Mesenchymal stem cell (in vitro differentiated cells and primary cell): ENCODE measurements around the gene G6PC2.

Experiments
- DNase-seq: peaks from one replicate; pipeline ENCODE4 v3.0.0-alpha.2; 2013
- H2AFZ ChIP-seq: one replicate; pipeline ENCODE4 v1.6.1; 2013; ENCODE audit warnings: low read depth, mild to moderate bottlenecking, control low read depth, inconsistent platforms, low read length, moderate library complexity
- H2AK5ac ChIP-seq: 2 replicates; pipeline ENCODE4 v1.6.1; 2013; ENCODE audit warnings: low read length, moderate library complexity, mild to moderate bottlenecking, inconsistent platforms; ENCODE audit not compliant: severe bottlenecking
- H2BK120ac ChIP-seq: one replicate; pipeline ENCODE4 v1.6.1; 2013; ENCODE audit warnings: low read depth, mild to moderate bottlenecking, inconsistent platforms, low read length, moderate library complexity
- H2BK12ac ChIP-seq, 2 experiments: one replicate each; pipeline ENCODE4 v1.6.1; 2013; ENCODE audit warnings: inconsistent platforms in 2 of 2, low read length in 2 of 2, mild to moderate bottlenecking in 2 of 2, moderate library complexity in 2 of 2, control low read depth in 1 of 2
- H2BK15ac ChIP-seq: one replicate; pipeline ENCODE4 v1.6.1; 2013; ENCODE audit warnings: mild to moderate bottlenecking, low read depth, inconsistent platforms; ENCODE audit not compliant: poor library complexity, severe bottlenecking
- H2BK5ac ChIP-seq: 2 replicates; pipeline ENCODE4 v1.6.1; 2013; ENCODE audit warnings: low read depth, mild to moderate bottlenecking, low read length, control low read depth, inconsistent platforms; ENCODE audit not compliant: poor library complexity, severe bottlenecking
- H3K14ac ChIP-seq, 2 experiments: one replicate each; pipeline ENCODE4 v1.6.1; 2013; ENCODE audit warnings: inconsistent platforms in 2 of 2, low read length in 2 of 2, control low read depth in 1 of 2, mild to moderate bottlenecking in 1 of 2, moderate library complexity in 1 of 2
- H3K18ac ChIP-seq, 2 experiments: one replicate each; pipeline ENCODE4 v1.6.1; 2013; ENCODE audit warnings: inconsistent platforms in 2 of 2, low read length in 2 of 2, control low read depth in 1 of 2, low read depth in 1 of 2, mild to moderate bottlenecking in 1 of 2
- H3K23ac ChIP-seq, 2 experiments: one replicate each; pipeline ENCODE4 v1.6.1; 2013; ENCODE audit warnings: inconsistent platforms in 2 of 2, low read length in 2 of 2, mild to moderate bottlenecking in 2 of 2, moderate library complexity in 2 of 2, control low read depth in 1 of 2
- H3K27ac ChIP-seq: 2 replicates; pipeline ENCODE4 v1.5.1; 2013; ENCODE audit warnings: mild to moderate bottlenecking, moderate library complexity, low read length, control low read depth, inconsistent platforms; ENCODE audit not compliant: poor library complexity, severe bottlenecking
- H3K27me3 ChIP-seq, 2 experiments: 2 replicates each; pipeline versions ENCODE4 v1.6.1 to v1.7.0; 2013; ENCODE audit warnings: low read length in 2 of 2, mild to moderate bottlenecking in 2 of 2, moderate library complexity in 2 of 2, control low read depth in 1 of 2, inconsistent platforms in 1 of 2; ENCODE audit not compliant: control insufficient read depth in 1 of 2, insufficient read depth in 1 of 2
- H3K36me3 ChIP-seq, 2 experiments: 2 replicates each; pipeline versions ENCODE4 v1.6.1 to v1.7.0; 2013; ENCODE audit warnings: low read length in 2 of 2, control low read depth in 1 of 2, inconsistent platforms in 1 of 2, low read depth in 1 of 2, mild to moderate bottlenecking in 1 of 2; ENCODE audit not compliant: insufficient read depth in 2 of 2, control insufficient read depth in 1 of 2
- H3K4ac ChIP-seq, 2 experiments: one replicate each; pipeline ENCODE4 v1.6.1; 2013; ENCODE audit warnings: inconsistent platforms in 2 of 2, low read length in 2 of 2, mild to moderate bottlenecking in 2 of 2, moderate library complexity in 2 of 2, control low read depth in 1 of 2, low read depth in 1 of 2
- H3K4me1 ChIP-seq: 2 replicates; pipeline ENCODE4 v1.6.1; 2013; ENCODE audit warnings: low read depth, low read length, control low read depth; ENCODE audit not compliant: control insufficient read depth, insufficient read depth
- H3K4me2 ChIP-seq: 2 replicates; pipeline ENCODE4 v1.6.1; 2013; ENCODE audit warnings: low read length, mild to moderate bottlenecking, inconsistent platforms; ENCODE audit not compliant: poor library complexity, severe bottlenecking
- H3K4me3 ChIP-seq, 2 experiments: 2 replicates each; pipeline versions ENCODE4 v1.5.1 to v1.7.0; 2013; ENCODE audit warnings: low read length in 2 of 2, mild to moderate bottlenecking in 2 of 2, control low read depth in 1 of 2, low read depth in 1 of 2; ENCODE audit not compliant: insufficient read depth in 1 of 2
- H3K79me1 ChIP-seq: replicated peaks from 2 replicates; pipeline ENCODE4 v1.6.1; 2013; ENCODE audit warnings: mild to moderate bottlenecking, control low read depth, low read length, inconsistent platforms; ENCODE audit not compliant: poor library complexity, severe bottlenecking
- H3K9ac ChIP-seq: 2 replicates; pipeline ENCODE4 v1.7.0; 2013; ENCODE audit warnings: mild to moderate bottlenecking, low read length, moderate library complexity
- H3K9me3 ChIP-seq: 2 replicates; pipeline ENCODE4 v1.7.0; 2013; ENCODE audit warnings: mild to moderate bottlenecking, low read length; ENCODE audit not compliant: control insufficient read depth
- H4K8ac ChIP-seq: one replicate; pipeline ENCODE4 v1.6.1; 2013; ENCODE audit warnings: inconsistent platforms, mild to moderate bottlenecking, low read length, moderate library complexity
- H4K91ac ChIP-seq: one replicate; pipeline ENCODE4 v1.6.1; 2013; ENCODE audit warnings: mild to moderate bottlenecking, low read length, inconsistent platforms
- WGBS: methylation state at CpG from one replicate; pipeline ENCODE4 v1.1.7; 2013; ENCODE audit warnings: mixed read lengths; 5-methylcytosine and 5-hydroxymethylcytosine counted together

The G6PC2 gene

DNA sequence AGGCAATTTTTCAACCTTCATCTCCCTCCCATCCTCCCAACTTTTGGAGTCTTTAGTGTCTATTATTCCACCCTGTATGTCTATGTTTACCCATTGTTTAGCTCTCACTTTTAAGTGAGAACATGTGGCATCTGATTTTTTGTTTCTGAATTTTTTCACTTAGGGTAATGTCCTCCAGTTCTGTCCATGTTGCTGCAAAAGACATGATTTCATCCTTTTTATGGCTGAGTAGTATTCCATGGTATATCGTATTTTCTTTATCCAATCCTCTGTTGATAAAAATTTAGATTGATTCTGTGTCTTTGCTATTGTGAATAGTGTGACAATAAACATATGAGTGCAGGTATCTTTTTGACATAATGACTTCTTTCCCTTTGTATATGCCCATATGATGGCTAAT is 48.2 kb downstream of the G6PC2 start:
- no peak overlapping the region for H3K18ac ChIP-seq
- no peaks in the 10 kb centered on the region for H3K36me3 ChIP-seq
- peaks cover under 1% of the 10 kb centered on the region for H3K9me3 ChIP-seq
- no peak overlapping the region for H2AK5ac ChIP-seq
- H2AFZ ChIP-seq = no peak overlapping the region
- H3K9ac ChIP-seq = no peak overlapping the region
- H2BK15ac ChIP-seq = no peak overlapping the region
- H3K27ac ChIP-seq = no peak overlapping the region
- no peak overlapping the region for H3K4me2 ChIP-seq
- no peak overlapping the region for H2BK120ac ChIP-seq
- WGBS = 100% methylated on average over 1 of the region's 1 CpG
- peaks cover 0 to 18% of the 10 kb centered on the region in 2 experiments for H3K27me3 ChIP-seq
- H3K4me3 ChIP-seq = no peak overlapping the region
- H3K23ac ChIP-seq = no peak overlapping the region
- no peak overlapping the region for H2BK12ac ChIP-seq
- H4K91ac ChIP-seq = no peak overlapping the region
- H4K8ac ChIP-seq = no peak overlapping the region
- H3K14ac ChIP-seq = no peak overlapping the region
- H3K4me1 ChIP-seq = no peaks in the 10 kb centered on the region
- H3K4ac ChIP-seq = no peak overlapping the region
- H3K79me1 ChIP-seq = no peaks in the 10 kb centered on the region
- no peak for DNase-seq
- H2BK5ac ChIP-seq = no peak overlapping the region

- H2AK5ac ChIP-seq = no peak overlapping the region
- no peak for DNase-seq
- H3K23ac ChIP-seq = no peak overlapping the region
- H3K18ac ChIP-seq = no peak overlapping the region
- no peak overlapping the region for H3K27ac ChIP-seq
- H3K4me3 ChIP-seq = no peak overlapping the region
- H3K9me3 ChIP-seq = peaks cover 6% of the 10 kb centered on the region
- no peak overlapping the region for H2BK12ac ChIP-seq
- H3K79me1 ChIP-seq = no peaks in the 10 kb centered on the region
- H3K4me2 ChIP-seq = no peak overlapping the region
- no peak overlapping the region for H2BK5ac ChIP-seq
- 83% methylated on average over 1 of the region's 1 CpG for WGBS
- no peak overlapping the region for H4K8ac ChIP-seq
- H2BK120ac ChIP-seq = no peak overlapping the region
- no peak overlapping the region for H3K9ac ChIP-seq
- H3K4me1 ChIP-seq = no peaks in the 10 kb centered on the region
- no peak overlapping the region for H2AFZ ChIP-seq
- no peaks in the 10 kb centered on the region for H3K36me3 ChIP-seq
- no peak overlapping the region for H3K4ac ChIP-seq
- H3K27me3 ChIP-seq = peaks cover 0 to 8% of the 10 kb centered on the region in 2 experiments
- no peak overlapping the region for H2BK15ac ChIP-seq
- no peak overlapping the region for H4K91ac ChIP-seq
- no peak overlapping the region for H3K14ac ChIP-seq
Measured at GRCh38 chr2:168951871-168952270, 50.8 kb downstream of the G6PC2 start.

- H3K9ac ChIP-seq = no peak overlapping the region
- no peak overlapping the region for H3K18ac ChIP-seq
- H3K4me1 ChIP-seq = no peaks in the 10 kb centered on the region
- H4K91ac ChIP-seq = no peak overlapping the region
- H3K4me2 ChIP-seq = no peak overlapping the region
- no peak overlapping the region for H3K14ac ChIP-seq
- H2AK5ac ChIP-seq = no peak overlapping the region
- no peak overlapping the region for H2BK15ac ChIP-seq
- H2BK120ac ChIP-seq = no peak overlapping the region
- H2AFZ ChIP-seq = no peak overlapping the region
- no peak overlapping the region for H2BK12ac ChIP-seq
- no peak overlapping the region for H3K23ac ChIP-seq
- H2BK5ac ChIP-seq = no peak overlapping the region
- WGBS = no CpG with 5 or more reads among the region's 1 CpG
- DNase-seq = no peak
- H3K4ac ChIP-seq = no peak overlapping the region
- H3K79me1 ChIP-seq = no peaks in the 10 kb centered on the region
- no peak overlapping the region for H3K4me3 ChIP-seq
- no peak overlapping the region for H4K8ac ChIP-seq
- no peaks in the 10 kb centered on the region for H3K36me3 ChIP-seq
- H3K9me3 ChIP-seq = peaks cover 6% of the 10 kb centered on the region
- H3K27me3 ChIP-seq = peaks cover 0 to 5% of the 10 kb centered on the region in 2 experiments
- H3K27ac ChIP-seq = no peak overlapping the region
Measured at GRCh38 chr2:168952424-168952823, 51.3 kb downstream of the G6PC2 start.

DNA sequence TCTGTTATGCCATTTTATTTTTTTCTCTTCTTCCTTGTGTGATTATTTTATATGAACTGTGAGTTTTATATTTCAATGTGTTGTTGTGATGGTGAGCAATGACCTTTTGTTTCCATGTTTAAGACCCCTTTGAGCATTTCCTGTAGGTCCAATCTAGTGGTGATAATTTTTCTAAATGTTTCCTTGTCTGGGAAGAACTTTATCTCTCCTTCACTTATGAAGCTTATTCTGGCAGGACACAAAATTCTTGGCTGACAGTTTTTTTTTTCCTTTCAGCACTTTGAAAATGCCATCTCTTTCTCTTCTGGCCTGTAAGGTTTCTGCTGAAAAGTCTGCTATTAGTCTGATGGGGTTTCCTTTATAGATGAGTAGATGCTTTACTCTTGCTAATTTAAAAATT is 53.2 kb downstream of the G6PC2 start:
- Histone ChIP-seq H3K27me3 (no peaks in the 10 kb centered on the region), H4K91ac (no peak overlapping the region), H3K79me1 (no peaks in the 10 kb centered on the region)

More for the DNA sequence above, 53.2 kb downstream of the G6PC2 start:
- Histone ChIP-seq H3K4me1 (no peaks in the 10 kb centered on the region), H3K9ac (no peak overlapping the region), H2BK5ac (no peak overlapping the region), H2AFZ (no peak overlapping the region), H3K4me3 (no peak overlapping the region), H3K4me2 (no peak overlapping the region), H3K18ac (no peak overlapping the region), H3K4ac (no peak overlapping the region), H3K23ac (no peak overlapping the region), H3K27ac (no peak overlapping the region), H2BK120ac (no peak overlapping the region), H3K9me3 (peaks cover 6% of the 10 kb centered on the region), H2BK12ac (no peak overlapping the region), H3K36me3 (no peaks in the 10 kb centered on the region), H2BK15ac (no peak overlapping the region), H4K8ac (no peak overlapping the region), H3K14ac (no peak overlapping the region), H2AK5ac (no peak overlapping the region)
- DNase-seq = no peak
